Stimulated activated CD4-positive, alpha-beta T cell treated with anti-CD3 and anti-CD28 coated beads, Interleukin-2, amount 100 ng/mL, for 48 hours (primary cell): ENCODE measurements around the gene ADAMTS10.
"Not testable (repeated sequence)": the region's sequence is repeated elsewhere in the genome, so short reads cannot be mapped to it uniquely, and the experiment has no call there.

Source experiments
- DNase-seq, 2 donors: peaks; one replicate each; pipeline ENCODE4 v3.0.0-alpha.2; 2020

Gene ADAMTS10

DNA sequence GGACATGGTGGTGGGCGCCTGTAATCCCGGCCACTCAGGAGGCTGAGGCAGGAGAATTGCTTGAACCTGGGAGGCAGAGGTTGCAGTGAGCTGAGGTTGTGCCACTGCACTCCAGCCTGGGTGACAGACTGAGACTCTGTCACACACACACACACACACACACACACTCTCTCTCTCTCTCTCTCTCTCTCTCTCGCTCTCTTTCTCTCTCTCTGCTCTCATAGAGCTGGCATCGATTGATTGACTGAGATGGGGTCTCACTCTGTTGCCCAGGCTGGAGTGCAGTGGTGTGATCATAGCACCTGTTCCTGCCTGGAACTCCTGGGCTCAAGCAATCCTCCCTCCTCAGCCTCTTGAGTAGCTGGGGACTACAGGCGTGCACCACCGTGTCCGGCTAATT, 56.8 kb downstream of the ADAMTS10 start:
- not testable (repeated sequence) for DNase-seq

DNA sequence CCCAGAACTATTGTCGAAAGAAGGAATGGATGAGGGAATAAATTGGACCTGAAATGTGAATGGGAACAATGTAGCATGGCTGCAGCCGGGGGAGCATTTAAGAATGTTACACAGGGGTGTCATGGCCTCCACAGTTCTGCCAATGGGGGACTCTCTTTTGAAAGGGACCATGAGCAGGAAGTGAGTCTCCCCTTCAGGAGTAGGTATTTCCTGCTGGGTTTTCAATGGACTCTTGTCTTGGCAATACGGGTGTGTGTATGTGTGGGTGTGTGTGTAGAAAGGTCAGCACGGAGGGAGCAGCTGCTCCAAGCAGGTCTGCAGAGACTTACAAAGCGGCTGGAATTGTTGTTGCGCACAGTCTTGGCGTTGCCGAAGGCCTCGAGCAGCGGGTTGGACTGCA, 57.7 kb downstream of the ADAMTS10 start:
- no peak for DNase-seq

DNA sequence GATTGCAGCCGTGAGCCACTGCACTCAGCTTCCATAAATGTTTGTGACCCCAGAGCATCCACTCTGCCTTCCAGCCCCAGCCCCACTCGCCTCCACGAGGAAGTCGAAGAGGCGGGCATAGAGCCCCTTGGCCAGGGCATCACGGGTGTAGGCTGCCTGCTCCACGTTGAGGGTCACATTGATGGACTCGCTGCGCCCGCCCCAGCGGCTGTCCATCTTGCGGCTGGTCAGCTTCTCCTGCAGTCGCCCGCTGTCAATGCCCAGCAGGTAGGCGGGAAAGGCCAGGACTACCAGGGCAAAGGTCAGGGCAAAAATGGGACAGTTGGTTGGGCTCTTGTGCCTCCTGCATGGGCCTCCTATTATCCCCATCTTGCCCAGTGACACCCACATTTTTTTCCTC, 60.4 kb downstream of the ADAMTS10 start:
- DNase-seq, result no peak

DNA sequence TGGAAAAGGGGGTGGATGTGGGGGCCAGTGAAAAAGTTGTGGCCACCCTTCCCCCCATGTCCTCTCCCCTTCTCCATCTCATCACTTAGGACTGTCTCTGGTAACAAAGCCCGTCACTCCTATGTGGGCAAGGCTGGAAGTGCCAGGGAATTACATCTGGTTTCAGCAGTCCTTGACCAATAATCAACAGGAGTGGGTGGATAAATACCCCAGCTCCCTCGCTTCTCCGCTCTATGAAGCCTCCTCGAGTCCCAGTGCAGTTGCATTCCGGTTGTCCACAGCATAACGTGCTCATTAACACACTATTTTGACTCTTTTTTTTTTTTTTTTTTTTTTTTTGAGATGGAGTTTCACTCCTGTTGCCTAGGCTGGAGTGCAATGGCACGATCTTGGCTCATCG, 64.8 kb downstream of the ADAMTS10 start:
- DNase-seq, result no peak

DNA sequence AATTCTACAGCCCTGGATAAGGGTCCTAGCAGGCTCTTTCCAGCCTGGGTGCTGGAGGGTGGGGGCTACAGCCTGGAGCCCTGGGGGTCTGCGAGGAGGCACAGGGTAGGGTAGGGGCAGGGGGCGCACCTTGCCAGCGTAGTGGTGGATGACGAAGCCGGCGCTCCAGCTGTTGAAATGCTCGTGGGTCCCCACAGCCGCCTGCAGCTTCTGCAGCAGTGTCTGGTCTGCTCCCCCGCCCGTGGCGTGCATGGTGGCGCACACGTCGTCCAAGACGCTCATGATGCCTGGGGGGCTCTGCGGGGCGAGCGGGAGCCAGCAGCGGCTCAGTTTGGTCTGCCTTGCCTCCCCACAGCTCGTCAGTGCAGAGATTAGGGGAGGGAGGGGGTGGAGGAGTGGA, 66.3 kb downstream of the ADAMTS10 start:
- no peak for DNase-seq

DNA sequence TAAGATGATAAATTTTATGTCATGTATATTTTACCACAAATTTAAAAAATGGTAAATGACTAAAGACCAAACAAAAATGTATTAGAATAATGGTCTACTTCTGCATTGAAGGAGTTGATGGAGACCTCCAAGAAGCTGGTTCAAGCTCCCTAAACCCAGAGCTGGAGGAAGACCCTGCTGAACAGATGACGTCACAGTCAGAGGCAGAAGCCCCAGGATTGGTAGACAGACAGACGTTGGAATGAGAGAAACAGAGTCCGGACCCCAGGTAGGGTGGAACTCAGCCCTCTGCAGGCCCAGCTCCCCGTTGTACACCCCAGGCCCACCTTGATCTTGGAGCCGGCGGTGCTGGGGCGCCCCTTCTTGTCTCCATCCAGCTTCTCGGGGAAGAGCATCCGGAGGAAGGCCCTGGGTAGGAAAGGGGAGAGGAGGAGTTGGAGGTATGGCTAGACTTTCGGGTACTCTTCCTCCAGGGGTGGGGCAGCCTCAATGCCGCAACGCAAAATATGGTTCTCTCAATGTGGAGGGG, 70.8 kb downstream of the ADAMTS10 start:
- DNase-seq, result no peak

DNA sequence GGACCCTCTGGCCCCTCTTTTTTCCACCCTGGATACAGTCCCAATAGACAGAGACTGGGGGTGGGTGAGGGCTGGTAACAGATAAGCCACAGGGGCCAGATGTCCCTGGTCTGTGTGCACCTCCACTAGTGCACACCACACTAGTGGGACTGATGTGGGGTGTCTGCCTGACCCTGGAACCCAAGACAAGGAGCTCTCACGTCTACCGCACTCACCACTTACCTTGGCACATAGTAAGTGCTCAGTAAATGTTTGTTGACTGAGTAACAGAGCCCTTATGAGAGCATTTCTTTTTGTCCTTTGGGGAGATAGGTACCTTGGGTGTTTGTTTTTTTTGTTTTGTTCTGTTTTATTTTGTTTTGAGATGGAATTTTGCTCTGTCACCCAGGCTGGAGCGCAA, 73.4 kb downstream of the ADAMTS10 start:
- DNase-seq, result no peak

DNA sequence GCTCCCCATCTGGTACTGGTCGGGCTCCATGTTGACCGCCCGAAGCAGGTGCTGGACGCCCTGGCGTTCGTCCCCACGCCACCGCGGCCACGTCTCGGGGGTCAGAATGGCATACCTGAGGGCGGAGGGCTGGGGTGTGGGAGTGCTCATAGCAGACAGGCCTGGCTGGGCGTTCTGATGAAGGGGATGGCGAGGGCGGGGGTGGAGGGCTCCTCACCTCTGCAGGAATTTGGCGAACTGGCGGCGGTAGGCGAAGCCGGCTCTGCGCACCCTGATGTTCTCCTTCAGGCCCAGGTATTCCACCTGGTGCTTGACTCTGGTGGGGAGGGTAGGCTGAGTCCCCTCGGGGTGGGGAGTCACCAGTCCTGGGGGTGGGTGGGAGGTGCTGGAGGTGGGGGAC, 74.2 kb downstream of the ADAMTS10 start:
- no peak for DNase-seq

DNA sequence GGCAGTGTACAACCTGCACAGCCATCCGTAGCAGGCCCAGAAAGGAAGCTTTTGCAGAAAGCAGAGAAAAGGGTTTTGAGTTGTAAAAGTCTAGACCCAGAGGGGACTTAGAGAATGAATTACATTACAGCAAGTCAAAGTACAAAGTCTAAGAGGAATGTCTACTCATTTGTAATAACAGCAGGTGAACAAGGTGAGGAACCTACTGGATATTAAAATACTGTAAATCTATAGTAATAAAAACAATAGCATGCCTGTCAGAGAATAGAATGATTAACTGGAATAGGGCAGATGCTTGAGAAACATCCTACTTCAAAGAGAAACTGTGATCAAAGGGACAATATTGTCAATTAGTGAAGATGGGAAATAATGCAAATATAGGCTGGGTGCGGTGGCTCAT, 78.3 kb downstream of the ADAMTS10 start:
- no peak for DNase-seq

DNA sequence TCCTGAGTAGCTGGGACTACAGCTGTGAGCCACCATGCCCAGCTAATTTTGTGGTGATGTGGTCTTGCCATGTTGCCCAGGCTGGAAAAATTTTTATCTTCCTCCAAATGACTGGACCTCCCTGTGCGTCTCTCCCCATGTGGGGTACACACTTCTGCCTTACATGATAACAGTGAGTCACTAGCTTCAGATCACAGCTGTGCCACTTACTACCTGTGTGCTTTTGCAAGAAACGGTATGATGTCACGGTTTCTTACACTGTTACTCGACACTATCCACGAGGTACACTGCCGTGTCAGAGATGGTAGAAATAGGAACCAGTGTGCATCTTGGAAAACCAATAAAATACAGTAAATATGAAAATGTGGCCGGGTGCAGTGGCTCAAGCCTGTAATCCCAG, 79.0 kb downstream of the ADAMTS10 start:
- no peak for DNase-seq
